Endometrial microvascular endothelial cells (primary cell): Measurements from ENCODE around the gene DACH1. TPM values are rescaled to one million over a fixed set of nuclear protein-coding genes. Genes with fewer than 3 reads are reported as not detected.

Source experiments
- in situ Hi-C: cut with HindIII; loops from 2 replicates; pipeline ENCODE4 v1.10.0; 2017; ENCODE audit warnings: low sequenced_read_pairs, low pct_unique_long_range_greater_than_20kb; ENCODE audit errors: inconsistent ontology term
- total RNA-seq: library from RNA; depleted of rRNA; stranded (reverse); fragments of >200 nt; gene quantifications from one replicate; pipeline ENCODE4 v1.2.3, GENCODE V29; 2015; ENCODE audit errors: inconsistent ontology term

The DACH1 gene
- total RNA-seq, 1 donor from 2014 or later: 1.1 TPM

DNA sequence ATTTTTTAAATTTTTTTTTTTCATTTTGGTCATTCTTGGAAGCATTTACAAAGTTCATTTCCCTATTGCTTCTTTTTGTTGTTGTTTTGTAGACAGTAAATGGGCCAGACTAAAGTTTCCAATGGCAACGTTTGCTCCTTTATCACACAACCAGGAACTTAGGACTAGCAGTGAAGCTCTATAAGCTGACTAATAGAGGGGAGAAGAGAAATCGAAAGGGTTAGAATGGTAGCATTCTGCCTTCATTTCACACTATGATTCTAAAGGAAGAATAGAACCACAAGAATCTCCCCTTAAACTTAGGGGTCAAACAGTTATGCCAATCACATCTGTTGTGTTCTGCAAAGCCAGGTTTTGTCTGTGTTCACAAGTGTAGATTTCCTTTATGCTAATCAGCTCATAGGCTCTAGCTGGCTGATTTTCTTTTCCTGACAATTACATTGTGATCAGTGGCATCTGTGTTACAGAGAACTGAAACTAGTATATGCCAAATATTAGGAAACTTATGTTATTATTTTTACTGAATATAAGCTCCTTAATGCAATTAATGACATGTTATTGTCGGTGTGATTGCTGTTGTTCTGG is 467.3 kb downstream of the DACH1 start:
- in situ Hi-C loops: no loop called here

DNA sequence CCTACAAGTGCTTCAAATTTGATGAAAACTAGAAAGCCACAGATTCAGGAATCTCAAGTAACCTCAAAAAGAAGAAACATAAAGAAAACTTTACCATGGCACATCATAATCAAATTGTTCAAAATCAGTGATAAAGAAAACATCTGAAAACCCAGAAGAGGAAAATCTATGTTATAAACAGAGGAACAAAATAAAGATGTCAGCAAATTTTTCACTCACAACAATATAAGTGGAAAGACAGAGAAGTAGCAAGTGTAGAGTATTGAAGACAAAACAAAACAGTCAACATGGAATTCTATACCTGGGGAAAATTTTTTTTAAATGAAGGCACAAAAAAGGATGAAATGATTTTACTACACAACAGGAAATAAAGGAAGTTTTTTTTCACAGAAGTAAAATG is 470.9 kb downstream of the DACH1 start:
- in situ Hi-C loops: no loop called here

DNA sequence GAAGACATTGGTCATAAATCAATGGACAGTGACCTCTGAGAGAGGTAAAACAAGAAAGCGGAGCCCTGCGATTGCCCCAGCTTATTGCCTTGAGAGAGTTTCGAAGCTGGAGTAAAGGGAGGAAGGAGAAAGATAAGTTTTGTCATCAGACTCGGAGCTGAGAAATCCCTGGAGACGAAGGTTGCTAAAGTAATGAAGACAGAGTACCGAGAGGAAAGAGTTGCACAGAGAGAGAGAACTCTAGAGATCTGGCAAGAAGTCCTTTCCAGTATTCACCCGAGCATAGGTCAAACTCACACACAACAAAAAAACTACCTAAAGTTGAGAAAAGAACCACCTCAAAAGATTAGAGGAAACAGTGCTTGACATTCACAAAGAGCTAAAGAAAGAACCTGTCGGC is 472.0 kb downstream of the DACH1 start:
- in situ Hi-C loops: no loop called here

DNA sequence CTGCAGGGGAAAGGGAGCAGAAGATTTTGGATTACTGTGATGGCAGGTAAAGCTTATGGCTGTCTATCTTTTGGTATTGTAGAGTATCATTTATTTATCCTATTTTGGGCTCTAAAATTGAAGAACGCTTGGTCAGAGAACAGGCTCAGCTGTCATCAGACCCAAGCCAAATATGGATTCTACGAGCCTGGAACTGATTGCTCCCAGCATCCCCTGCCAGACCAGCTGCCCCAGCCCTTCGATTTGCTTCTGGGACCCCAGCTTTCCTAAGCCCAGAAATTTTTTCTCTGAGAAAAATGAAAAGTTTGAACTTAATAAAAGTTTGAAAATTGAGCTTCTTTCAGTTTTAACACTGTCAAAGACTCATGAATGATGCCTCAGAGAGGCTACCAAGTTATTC is 472.8 kb downstream of the DACH1 start:
- in situ Hi-C loops: no loop called here
